GM11168 (cell line): ENCODE measurements around the gene SYT6.

Experiments
- in situ Hi-C: fragments of 300-500 bp; cut with MboI; formaldehyde crosslinking; loops from one replicate; pipeline ENCODE4 v1.12.0; 2022; ENCODE audit warnings: low sequenced_read_pairs; ENCODE audit not compliant: unreplicated experiment

Gene SYT6

GRCh38 chr1:114124644-114125043 is 29.0 kb downstream of the SYT6 start:
- in situ Hi-C loops, result no loop called here

- in situ Hi-C loops, result no loop called here
Measured at GRCh38 chr1:114122941-114123618, 30.6 kb downstream of the SYT6 start.

- in situ Hi-C loops, result no loop called here
Measured at GRCh38 chr1:114118351-114118990, 35.2 kb downstream of the SYT6 start.

GRCh38 chr1:114117654-114118053 is 36.0 kb downstream of the SYT6 start:
- in situ Hi-C loops, result no loop called here

- in situ Hi-C loops, result no loop called here
Measured at GRCh38 chr1:114116086-114116485, 37.6 kb downstream of the SYT6 start.

- in situ Hi-C loops, result no loop called here
Measured at GRCh38 chr1:114114185-114115094, 39.2 kb downstream of the SYT6 start.

GRCh38 chr1:114113411-114114184 is 40.1 kb downstream of the SYT6 start:
- in situ Hi-C loops, result no loop called here

- in situ Hi-C loops, result no loop called here
Measured at GRCh38 chr1:114112775-114113174, 40.9 kb downstream of the SYT6 start.

GRCh38 chr1:114111731-114112641 is 41.7 kb downstream of the SYT6 start:
- in situ Hi-C loops, result no loop called here

- in situ Hi-C loops, result no loop called here
Measured at GRCh38 chr1:114109981-114110380, 43.7 kb downstream of the SYT6 start.

- in situ Hi-C loops, result no loop called here
Measured at GRCh38 chr1:114108751-114109255, 44.9 kb downstream of the SYT6 start.

GRCh38 chr1:114107474-114108435 is 45.9 kb downstream of the SYT6 start:
- in situ Hi-C loops, result no loop called here

GRCh38 chr1:114105421-114105979 is 48.2 kb downstream of the SYT6 start:
- in situ Hi-C loops, result no loop called here

GRCh38 chr1:114104949-114105348 is 48.7 kb downstream of the SYT6 start:
- in situ Hi-C loops, result no loop called here

GRCh38 chr1:114103992-114104391 is 49.7 kb downstream of the SYT6 start:
- in situ Hi-C loops, result no loop called here

- in situ Hi-C loops, result no loop called here
Measured at GRCh38 chr1:114102136-114102535, 51.5 kb downstream of the SYT6 start.

- in situ Hi-C loops, result no loop called here
Measured at GRCh38 chr1:114100148-114100547, 53.5 kb downstream of the SYT6 start.

GRCh38 chr1:114099268-114099667 is 54.4 kb downstream of the SYT6 start:
- in situ Hi-C loops, result no loop called here
